Measurements from ENCODE around the gene ATAD3A.
"Not testable (repeated sequence)": the region's sequence is repeated elsewhere in the genome, so short reads cannot be mapped to it uniquely, and the experiment has no call there.

Gene ATAD3A

DNA sequence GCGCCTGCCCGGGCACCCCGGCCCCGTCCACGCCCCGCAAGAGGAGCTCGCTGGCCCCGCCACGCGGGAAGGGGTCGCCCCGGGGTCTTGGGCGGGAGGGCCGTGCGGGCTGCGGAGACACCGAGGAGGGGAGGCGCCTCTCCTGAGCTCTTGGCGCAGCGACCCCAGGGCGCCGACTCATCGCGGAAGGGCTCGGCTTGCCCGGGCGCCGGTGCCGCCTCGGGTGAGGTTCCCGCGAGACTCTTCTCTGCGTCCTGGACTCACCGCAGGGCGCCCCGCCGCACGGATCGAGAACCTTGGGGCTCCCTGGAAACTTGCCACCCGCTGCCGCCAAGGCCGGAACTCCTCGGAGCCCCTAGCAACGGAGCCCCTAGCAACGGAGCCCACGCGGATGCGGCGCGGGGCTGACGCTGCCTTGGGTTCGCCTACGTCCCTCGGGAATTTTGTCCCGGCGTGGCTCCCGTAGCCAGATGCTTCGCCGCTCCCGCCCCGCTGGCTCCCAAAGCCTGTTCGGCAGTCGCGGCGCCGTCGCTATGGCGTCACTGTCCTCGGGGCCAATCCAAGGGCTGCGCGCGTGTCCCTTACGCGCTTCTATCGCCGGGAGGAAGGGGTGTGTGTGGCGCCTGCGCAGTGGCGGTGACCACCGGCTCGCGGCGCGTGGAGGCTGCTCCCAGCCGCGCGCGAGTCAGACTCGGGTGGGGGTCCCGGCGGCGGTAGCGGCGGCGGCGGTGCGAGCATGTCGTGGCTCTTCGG lies at the start of gene ATAD3A:
Gene ATAD3A, plus strand, starts transcription at position 630 of the 753 bp plus-strand sequence. Its CDS starts 107 bp downstream, at position 737.
- peak; percentile 99 for DNase-seq

DNA sequence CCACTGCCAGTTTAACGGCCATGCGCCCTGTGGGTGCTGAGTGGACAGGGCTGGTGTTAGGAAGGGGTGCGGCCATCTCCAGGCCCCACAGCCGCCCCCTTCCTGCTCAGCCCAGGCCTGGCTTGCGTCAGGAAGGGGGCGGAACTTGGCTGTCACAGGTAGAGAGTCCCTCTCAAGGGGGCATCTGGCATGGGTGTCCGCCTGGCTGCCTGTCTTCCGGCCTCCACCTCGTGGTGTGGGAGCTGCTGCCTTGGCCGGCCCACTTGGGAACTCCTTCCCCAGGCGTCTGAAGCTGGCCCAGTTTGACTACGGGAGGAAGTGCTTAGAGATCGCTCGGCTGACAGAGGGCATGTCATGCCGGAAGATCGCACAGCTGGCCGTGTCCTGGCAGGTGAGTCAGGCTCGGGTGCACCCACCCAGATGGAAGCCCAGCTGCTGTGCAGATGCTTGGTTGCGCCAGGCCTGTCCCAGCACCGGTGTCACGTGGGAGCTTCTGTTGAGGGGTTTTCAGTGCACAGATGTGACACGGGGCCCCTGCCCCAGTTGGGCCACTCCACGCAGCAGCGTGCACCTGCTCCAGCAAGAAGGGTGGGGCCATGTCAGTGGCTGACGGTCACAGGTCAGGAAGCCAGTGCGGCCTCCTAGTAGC lies 49.5 kb upstream of the ATAD3A start:
- no peak for DNase-seq

DNA sequence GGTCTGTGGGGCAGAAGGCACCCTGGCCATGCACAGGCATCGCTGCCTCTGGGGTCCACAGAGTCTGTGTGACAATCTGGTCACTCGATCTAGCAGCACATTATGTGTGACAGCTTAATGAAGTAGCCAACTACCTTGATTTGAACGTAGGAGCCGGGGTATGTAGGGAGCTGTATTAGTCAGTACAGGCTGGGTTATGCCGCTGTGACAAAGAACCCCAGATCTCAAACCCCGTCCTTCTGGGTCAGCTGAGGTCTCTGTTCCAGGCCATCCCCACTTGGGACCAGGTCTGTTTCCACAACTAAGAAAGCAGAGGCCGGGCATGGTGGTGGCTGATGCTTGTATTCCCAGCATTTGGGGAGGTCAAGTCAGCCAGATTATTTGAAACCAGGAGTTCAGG lies 48.6 kb upstream of the ATAD3A start:
- DNase-seq: no peak

DNA sequence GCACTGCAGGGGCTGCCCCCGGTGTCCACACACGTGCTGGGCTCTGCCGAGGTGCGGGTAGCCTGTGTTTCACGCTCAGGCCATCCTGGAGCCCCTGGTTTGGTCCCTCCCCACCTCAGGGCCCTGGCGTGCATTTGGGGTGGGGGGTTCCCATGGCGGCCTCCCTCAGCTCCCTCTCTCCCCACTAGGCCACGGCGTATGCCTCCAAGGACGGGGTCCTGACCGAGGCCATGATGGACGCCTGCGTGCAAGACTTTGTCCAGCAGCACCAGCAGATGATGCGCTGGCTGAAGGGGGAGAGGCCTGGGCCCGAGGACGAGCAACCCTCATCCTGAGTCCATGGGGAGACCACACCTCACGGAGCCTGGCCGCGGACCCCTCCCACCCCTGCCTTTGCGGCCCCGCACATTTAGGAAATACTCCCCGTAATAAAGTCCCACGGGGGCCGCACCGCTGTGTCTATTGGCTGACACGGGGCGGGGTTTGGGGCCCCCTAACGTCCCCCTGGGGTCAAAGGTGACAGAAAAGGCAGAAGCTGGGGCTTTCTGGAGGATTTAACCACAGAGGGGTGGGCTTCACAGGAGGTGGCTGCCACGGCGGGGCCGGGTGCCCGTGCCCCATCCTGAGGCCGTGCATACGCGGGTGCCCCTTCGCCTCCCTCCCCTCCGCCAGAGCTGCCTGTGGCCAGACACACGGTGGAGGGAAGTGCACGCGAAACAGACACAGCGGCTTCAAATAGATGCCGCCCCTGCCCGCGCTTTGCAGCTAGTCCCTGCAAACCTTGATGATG lies 43.6 kb upstream of the ATAD3A start:
- not testable (repeated sequence) for DNase-seq

DNA sequence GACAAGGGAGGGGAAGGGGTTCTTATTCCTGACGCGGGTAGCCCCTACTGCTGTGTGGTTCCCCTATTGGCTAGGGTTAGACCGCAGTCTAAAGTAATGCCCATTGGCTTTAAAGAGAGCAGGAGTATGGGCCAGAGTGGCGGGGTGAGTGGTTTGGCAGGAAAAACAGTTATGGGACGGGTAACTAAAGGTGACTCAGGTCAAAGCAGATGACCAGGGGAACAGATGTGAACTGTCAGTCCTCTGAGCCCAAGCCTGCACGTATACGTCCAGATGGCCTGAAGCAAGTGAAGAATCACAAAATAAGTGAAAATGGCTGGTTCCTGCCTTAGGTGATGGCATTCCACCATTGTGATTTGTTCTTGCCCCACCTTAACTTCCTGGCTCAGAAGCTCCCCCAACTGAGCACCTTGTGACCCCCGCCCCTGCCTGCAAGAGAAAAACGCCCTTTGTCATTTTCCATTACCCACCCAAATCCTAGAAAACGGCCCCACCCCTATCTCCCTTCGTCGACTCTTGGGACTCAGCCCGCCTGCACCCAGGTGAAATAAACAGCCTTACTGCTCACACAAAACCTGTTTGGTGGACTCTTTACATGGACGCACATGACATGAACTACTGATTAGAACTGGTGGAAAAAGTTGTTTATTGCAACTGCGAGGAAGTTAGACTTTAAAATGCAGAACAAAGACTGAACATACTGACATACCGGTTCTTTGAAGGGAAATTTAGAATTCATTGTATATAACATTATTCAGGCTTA lies 41.2 kb upstream of the ATAD3A start:
- peak; percentile 41 for DNase-seq

DNA sequence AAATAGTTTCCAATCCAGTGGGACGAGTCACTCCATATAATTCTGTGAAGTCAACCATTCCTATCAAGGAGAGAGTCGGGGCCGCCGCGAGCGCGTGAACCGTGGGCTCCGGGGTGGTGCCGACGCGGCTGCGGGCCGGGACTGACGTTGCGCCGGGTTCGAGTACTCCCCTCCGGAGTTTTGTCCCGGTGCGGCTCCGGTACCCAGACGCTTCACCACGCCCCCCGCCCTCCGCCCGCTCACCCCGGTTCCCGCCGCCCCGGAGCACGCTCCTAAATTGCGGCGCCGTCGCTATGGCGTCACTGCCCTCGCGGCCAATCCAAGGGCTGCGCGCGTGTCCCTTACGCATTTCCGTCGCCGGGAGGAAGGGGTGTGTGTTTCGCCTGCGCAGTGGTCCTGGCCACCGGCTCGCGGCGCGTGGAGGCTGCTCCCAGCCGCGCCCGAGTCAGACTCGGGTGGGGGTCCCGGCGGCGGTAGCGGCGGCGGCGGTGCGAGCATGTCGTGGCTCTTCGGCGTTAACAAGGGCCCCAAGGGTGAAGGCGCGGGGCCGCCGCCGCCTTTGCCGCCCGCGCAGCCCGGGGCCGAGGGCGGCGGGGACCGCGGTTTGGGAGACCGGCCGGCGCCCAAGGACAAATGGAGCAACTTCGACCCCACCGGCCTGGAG lies 40.4 kb upstream of the ATAD3A start, which contains the start of gene ATAD3B:
Gene ATAD3B, plus strand, starts transcription at position 377 of the 664 bp plus-strand sequence. Its CDS starts 120 bp downstream, at position 497.
- DNase-seq: peak; percentile 97

DNA sequence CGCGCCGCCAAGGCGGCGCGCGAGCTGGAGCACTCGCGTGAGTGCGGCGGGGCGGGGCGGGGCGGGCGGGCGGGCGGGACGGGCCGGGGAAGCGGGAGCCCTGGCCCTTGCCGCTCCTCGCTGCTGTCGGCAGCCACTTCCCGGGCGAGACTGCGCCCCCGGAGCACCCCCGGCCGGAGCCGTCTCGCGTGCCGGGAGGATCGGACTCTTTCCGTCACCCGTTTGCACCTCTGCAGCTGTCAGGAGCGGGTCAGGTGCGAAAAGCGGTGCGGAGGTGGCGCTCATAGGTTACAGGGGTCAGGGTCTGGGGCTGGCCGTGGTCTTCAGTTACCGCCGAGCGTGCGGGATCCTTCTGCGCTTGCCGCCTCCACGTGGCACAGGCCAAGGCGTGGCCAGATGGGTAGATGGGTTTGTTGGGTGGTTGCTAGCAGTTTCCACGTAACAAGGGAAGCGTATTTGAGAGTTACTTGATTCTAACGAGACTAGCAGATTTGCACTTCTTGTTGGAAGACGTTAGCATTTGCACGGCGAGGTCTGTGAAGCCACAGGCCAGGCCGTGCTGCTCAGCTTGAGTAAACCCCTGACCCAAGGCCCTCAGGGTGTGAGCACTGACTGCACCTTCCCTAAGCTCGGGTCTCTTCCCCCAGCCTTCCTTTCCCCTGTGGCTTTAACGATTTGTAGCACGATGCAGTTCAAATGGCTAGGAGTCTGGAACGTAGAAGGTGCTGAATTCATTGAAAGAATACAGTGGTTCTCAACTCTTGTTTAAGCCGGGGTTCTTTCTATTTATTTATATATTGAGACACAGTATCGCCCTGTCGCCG lies 39.7 kb upstream of the ATAD3A start:
- not testable (repeated sequence) for DNase-seq

DNA sequence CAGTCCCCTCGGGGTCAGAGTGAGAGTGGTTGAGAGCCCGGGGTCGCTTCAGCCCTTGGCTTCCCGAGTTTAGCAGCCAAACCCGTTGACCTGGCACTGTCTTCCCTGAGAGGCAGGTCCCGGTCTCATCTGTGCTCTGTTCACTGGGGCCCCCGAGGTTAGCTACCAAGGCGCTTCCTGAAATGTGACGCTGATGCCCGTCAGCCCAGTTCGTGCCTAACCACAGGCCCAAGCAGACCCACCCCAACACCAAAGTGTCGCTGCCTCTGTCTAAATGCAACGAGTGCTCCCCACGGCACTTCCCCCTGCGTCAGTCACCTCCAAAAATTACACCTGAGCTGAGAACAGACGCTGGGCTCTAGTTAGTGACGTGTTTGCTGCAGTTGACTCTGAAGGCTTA lies 36.0 kb upstream of the ATAD3A start:
- DNase-seq: not testable (repeated sequence)

DNA sequence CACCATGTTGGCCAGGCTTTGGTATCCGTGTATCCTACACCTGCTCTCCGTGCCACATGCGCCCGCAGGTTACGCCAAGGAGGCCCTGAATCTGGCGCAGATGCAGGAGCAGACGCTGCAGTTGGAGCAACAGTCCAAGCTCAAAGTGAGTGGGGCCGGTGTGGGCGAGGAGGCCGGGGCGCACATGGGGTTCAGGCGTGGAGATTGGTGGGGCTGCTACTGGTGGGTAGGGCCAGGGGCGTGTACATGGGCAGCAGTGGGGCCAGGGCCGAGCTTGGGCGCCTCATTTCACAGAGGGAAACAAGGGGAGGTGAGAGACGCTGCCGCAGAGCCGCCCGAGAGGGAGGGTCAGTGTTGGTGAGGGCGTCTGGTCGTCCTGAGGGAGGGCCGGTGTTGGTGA lies 34.8 kb upstream of the ATAD3A start:
- no peak for DNase-seq

DNA sequence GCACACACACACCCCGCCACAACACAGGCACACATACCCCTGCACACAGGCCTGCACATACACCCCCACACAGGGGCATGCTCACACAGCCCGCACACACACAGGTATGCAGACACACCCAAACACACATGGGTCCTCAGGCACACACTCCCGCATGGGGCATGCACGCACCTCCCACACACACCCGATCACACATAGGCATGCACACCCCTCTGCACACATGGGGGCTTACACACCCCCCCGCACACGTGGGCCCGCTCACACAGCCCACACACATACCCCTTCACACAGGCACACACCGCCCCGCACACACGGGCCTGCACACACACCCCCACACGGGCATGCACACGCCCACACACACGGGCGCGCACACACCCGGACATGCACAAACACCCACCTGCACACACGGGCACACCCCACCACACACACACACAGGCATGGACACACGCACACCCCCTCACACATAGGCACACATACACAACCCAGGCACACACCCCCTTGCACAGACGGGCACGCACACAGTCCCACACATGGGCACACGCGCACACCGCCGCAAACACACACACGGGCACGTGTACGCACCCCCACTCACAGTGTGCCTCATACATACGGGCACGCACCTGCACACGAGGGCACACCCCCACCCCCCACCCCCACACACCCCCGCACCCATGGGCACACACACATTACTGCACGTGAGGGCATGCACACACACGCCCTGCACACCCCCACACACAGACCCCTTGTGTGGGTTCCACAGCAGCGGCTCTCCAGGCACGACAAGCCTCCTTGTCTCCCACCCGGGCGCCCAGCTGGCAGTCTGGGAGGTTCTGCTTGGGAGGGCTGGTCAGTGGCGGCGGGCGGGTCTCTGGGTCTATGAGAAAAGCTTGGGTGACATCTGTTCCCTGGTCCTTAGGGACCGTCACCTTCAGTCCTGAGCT lies 32.1 kb upstream of the ATAD3A start:
- no peak for DNase-seq

DNA sequence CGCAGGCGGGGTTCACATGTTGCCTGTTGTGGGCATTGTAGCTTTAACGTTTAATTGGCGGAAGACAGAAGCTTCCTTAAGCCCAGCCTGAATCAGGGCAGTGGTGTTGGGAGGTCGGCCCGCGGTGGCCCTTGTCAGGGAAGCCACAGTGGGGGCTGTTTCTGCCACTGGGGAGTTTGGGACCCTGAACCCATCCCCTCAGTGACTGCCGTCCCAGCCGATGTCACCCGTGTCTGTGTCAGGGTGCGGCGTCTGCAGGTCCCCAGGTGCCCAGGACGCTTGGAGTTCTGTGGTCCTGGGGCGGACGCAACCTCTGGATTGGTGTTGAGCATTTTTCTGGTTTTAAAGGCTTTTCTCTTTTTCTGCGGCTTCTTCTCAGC lies 31.5 kb upstream of the ATAD3A start:
- not testable (repeated sequence) for DNase-seq

DNA sequence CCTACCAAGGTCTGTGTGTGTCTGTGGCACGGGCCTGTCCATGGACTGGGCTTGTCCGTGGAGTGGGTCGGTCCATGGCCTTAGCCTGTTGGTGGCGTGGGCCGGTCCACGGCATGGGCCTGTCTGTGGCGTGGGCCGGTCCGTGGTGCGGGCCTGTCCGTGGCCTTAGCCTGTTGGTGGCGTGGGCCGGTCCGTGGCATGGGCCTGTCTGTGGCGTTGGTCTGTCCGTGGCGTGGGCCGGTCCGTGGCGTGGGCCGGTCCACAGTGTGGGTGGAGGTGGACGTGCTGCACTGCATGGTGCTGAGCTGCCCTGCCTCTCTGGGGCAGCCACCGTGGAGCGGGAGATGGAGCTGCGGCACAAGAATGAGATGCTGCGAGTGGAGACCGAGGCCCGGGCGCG lies 30.2 kb upstream of the ATAD3A start:
- DNase-seq: not testable (repeated sequence)

DNA sequence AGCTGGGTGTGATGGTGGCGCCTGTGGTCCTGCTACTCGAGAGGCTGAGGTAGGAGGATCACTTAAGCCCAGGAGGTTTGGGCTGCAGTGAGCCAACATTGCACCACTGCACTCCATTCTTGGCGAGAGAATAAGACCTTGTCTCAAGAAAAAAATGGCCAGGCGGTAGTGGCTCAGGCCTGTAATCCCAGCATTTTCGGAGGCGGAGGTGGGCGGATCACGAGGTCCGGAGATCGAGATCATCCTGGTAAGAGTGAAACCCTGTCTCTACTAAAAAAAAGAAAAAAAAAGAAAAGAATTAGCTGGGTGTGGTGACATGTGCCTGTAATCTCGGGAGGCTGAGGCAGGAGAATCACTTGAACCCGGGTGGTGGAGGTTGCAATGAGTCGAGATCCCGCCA lies 29.1 kb upstream of the ATAD3A start:
- no peak for DNase-seq

DNA sequence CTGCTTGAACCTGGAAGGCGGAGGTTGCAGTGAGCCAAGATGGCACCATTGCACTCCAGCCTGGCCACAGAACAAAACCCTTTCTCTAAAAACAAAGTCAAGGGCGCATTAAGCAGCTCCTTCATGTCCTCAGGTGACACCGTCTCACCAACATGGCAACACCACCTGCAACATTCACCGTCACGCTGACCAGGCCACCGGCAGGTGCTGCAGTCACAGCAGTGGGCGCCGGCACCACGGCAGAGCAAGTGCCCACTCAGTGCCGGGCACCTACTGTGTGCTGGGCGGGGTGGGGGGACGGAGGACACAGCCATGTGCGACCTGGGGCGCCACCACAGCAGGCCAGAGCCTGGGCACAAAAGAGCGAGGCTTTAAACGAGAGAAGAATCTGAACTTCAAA lies 28.2 kb upstream of the ATAD3A start:
- DNase-seq: no peak

DNA sequence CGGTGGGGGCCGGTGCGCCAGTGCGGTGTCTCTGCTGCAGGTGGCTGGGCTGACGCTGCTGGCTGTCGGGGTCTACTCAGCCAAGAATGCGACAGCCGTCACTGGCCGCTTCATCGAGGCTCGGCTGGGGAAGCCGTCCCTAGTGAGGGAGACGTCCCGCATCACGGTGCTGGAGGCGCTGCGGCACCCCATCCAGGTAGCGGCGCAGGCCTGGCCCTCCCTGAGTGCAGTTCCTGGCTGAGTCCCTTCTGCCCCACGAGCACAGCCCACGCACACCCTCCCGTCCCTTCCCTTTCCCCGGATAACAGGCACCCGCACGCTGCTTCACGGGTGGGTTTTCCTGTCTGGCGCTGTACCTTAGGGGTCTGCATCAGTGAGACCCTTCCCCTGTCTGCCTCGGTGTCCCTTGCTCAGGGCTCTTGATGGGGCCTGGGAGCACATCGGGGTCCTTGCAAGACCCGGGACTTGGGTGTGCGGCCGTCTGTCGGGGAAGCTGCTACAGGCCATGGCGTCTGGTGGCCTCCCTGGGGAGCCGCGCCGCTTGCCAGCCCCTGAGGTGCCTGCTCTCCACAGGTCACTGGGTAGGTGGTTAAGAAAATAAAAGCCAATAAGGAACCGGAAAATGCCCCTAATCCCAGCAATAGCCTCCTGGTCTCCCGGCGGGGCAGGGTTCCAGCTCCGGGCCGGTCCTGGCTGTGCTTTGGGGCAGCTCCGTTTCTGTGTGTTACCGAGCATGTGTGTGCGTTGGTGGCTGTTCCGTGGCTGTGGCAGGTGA lies 26.8 kb upstream of the ATAD3A start:
- not testable (repeated sequence) for DNase-seq

DNA sequence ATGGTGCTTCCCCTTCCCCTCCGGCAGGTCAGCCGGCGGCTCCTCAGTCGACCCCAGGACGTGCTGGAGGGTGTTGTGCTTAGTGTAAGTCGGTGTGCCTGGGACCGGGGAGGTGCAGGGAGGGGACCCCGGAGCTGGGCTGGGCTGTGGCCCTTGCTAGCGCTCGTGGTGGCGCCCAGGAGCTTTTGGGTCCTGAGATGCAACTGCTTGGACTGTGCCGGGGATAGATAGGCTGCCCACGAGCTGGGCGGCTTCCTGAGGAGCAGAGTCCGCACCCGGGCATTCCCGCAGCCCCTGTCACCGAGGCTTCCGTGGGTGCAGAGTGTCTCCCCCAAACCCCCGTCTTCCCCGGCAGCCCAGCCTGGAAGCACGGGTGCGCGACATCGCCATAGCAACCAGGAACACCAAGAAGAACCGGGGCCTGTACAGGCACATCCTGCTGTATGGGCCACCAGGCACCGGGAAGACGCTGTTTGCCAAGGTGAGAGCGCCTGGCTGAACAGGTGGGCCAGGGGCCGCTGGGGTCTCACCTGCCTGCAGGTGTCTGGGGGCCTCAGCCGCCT lies 26.1 kb upstream of the ATAD3A start:
- DNase-seq: not testable (repeated sequence)

DNA sequence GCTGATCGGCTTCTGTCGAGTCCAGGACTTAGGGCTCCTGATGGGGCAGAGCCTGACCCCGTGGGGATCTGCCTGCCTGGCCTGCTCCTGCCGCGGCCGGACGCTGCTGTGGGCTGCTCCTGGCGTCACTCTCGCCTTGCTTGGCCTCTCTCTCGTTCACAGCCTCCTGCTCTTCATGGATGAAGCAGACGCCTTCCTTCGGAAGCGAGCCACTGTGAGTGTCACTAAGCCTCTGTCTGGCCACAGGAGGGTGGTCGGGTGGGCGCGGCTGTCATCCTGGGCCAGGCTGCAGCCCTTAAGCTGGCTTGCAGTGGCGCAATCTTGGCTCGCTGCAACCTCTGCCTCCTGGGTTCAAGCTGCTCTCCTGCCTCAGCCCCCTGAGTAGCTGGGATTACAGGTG lies 24.3 kb upstream of the ATAD3A start:
- no peak for DNase-seq

DNA sequence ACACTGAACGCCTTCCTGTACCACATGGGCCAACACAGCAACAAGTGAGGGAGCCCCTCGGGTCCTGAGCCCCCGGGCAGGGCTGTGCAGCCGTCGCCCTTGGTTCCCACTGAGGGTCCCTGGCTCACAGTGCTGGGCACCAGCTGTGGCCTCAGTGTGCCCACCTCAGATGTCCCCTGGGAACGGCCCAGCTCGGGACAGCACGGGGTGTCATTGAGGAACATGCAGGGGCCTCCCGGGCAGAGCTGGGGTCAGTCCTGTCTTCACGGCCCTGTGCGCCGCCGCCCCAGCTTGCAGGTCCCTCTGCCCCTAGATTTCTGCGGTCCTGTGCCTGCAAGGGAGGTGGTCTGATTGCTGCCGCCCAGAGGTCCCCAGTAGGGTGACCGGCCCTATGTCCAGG lies 22.7 kb upstream of the ATAD3A start:
- no peak for DNase-seq

DNA sequence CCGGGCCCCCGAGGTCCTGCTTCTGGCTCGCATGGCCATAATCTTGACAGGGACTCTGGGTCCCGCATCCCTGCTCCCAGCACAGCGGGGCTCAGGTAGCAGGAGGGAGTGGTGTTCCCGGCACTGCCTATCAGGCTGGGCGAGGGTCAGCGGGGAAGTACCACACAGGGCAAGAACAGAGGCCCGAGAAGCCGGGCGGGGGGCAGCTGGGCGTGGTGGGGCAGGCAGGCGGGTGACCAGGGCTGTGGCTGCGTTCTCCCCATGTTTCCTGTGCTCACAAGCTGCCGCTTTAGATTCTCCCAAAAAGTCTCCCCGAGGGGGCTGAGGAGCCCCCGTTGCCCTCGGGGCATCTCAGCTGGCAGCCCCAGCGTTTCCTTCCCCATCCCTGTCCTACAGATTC lies 22.1 kb upstream of the ATAD3A start:
- DNase-seq: no peak

Data from hematopoietic multipotent progenitor cell treated with erythropoietin and hydrocortisone succinate and interleukin-3 and kit ligand, for 4 days (in vitro differentiated cells).